GM12875 (cell line): ENCODE data around the gene C17orf75.

Experiments used
- H3K4me3 ChIP-seq: one replicate; pipeline ENCODE4 v1.5.1; 2011; ENCODE audit warnings: low read depth, low read length, control low read depth
- TF ChIP-seq, protein P1 (sequence below): IDR thresholded peaks from 2 replicates; pipeline ENCODE4 v1.5.1; 2011; ENCODE audit warnings: low read depth, mild to moderate bottlenecking, control low read depth, inconsistent platforms, low read length, moderate library complexity, borderline replicate concordance; ENCODE audit not compliant: insufficient read depth

Gene C17orf75

DNA sequence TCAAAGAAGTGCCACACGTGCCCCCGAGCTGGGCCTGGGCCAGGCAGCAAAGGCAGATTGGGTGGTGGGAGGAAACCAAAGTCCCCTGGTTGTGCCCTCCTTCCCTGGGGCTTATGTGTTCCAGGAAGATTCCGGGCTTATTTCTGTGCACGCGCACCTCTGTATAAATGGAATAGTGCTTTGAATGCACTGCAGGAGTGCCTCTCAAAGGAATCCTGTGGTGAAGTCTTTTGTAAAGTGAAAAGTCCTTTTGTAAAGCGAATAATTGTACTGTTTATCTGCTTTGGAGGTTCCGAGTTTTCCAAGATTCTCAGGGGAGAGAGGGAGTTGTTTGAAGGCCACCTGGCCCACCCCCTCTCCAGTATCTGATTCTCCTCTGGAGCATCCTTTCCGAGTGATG lies 26.8 kb downstream of the C17orf75 start:
- TF ChIP-seq, protein P1, sequence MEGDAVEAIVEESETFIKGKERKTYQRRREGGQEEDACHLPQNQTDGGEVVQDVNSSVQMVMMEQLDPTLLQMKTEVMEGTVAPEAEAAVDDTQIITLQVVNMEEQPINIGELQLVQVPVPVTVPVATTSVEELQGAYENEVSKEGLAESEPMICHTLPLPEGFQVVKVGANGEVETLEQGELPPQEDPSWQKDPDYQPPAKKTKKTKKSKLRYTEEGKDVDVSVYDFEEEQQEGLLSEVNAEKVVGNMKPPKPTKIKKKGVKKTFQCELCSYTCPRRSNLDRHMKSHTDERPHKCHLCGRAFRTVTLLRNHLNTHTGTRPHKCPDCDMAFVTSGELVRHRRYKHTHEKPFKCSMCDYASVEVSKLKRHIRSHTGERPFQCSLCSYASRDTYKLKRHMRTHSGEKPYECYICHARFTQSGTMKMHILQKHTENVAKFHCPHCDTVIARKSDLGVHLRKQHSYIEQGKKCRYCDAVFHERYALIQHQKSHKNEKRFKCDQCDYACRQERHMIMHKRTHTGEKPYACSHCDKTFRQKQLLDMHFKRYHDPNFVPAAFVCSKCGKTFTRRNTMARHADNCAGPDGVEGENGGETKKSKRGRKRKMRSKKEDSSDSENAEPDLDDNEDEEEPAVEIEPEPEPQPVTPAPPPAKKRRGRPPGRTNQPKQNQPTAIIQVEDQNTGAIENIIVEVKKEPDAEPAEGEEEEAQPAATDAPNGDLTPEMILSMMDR: no peak
- H3K4me3 ChIP-seq: no peak overlapping the region

DNA sequence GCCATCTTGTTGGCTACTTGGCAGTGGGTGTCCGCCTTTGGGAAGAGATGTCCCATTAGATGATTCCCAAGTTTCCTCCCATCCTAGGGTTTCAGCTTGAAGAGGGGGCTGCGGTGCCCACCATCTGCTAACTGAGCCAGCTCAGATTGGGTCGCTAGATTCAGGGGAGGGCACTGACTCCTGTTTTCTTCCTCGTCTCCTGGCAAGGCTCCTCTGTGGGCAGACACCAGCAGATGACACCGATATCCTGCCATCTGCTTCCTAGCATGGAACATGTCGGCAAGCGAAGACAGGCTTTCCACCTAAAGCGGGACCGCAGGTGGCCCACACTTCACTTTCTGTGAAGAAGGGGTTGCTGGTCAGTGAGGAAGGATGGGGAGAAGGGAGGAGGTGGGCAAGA lies 27.3 kb downstream of the C17orf75 start:
- TF ChIP-seq, protein P1: no peak
- no peak overlapping the region for H3K4me3 ChIP-seq

DNA sequence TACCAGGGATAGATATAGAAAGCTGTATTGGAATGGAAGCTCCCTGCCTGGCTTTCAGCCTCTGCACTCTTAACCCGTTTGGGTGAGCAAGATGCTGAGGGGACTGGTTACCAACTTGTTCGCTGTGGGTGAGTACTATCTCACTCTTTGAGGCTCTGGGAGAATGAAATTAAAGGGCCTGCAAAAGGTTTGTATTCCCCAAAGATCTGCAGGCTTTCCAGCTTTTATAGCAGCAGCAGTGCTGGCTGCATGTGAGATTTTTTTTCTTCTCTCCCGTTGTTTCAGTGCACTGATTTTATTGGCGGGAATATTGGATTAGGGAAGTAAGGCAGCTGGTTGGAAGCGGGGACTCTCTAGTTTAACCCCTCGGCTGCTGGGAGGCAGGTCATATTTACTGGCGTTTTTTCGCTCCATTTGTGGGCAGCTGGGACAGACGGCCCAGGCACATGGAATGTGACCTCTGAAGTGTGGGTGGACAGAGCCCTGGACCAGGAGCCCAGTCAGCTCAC lies 30.9 kb downstream of the C17orf75 start:
- TF ChIP-seq, protein P1: no peak
- no peak overlapping the region for H3K4me3 ChIP-seq

DNA sequence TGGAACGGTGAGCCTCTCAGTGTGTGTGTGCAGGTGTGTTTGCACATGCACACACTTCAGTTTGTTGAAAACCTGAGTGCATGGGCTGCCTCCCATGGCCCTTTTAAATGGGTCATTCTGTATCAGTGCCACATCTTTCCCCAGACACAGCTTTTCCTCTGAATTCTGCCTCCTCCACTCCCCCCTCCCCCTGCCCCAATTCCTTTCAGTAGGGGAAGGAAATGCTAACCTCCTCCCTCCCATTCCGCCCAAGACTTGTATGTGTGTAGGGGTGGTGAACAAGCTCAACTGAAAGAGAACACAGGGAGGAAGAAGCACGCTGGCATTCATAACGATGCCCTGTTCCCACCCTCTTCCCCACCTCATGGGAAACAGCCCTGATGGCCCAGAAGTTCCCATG lies 34.3 kb downstream of the C17orf75 start:
- no peak overlapping the region for H3K4me3 ChIP-seq
- TF ChIP-seq, protein P1: no peak

DNA sequence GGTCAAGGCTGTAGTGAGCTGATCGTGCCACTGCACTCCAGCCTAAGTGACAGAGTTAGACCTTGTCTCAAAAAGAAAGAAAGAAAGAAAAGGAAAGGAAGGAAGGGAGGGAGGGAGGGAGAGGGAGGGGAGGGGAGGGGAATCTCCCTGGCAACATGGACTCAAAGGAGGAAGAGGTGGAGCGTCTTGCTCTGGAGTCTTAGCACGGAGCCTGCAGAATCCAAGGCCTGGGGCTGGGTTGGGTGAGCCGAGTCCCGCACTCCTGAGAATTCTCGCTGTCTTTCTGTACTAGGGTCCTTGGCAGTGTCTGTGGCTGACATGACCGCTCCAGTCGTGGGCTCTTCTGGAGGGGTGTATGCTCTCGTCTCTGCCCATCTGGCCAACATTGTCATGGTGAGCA lies 36.9 kb downstream of the C17orf75 start:
- no peak overlapping the region for H3K4me3 ChIP-seq
- TF ChIP-seq, protein P1: no peak

DNA sequence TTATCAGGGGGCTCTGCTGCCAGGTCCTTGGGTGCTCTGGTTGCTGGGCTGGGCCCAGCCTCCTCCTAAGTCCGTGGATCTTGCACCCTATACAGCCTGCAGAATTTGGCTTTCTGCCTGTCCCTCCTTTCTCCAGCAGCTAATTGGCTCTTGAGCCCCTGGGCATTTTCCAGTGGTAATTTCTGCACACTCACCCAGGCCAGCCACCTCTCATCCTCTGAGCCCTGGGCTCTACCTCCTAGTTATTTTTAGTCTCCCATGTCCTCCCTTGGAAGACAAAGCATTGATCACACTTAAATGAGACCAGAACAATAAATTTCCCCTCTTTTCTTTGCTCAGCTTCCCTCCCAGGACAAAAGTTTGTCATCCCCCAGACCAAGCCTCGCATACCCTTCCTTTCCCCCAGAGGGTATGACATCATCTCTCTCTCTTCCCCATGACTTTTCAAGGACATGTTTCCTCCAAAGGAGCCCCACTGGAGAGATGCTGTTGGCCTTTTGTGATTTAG lies 38.1 kb downstream of the C17orf75 start:
- no peak overlapping the region for H3K4me3 ChIP-seq
- TF ChIP-seq, protein P1: no peak

DNA sequence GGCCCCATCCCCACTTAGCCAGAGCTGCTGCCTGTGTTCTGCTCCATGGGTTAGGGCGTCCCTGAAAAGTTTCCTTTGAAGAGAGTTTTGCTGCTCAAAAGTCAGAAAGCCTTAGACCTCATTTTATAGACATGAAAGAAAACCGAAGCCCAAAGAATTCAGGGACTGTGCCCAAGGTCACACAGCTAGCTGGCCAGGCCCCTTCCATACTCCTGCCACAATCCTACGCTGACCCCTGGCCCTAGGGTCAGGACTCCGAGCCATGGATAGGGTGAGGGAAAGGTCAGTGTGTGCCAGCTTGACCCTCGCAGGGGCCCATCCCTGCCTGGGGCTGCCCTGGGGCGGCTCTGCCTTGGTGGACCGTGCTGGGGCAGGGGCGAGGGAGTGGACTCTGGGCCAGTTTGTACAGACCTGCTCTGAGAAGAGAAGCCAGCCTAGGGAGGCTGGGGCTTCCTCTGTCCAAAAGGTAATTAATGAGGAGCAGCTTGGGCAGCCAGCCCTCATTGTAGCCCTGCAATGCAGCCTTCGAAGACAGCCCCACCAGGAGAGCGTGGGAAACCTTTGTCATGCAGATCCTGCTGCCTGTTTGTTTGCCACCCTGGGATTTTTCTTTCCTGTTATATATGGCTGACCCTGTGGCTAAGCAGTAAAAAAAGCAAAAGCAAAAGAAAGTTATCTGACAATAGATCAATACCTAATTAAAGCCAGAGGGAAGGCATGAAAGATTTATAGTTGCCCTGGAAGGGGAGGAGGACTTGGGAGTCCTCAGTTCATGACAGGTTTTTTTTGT lies 38.9 kb downstream of the C17orf75 start:
- TF ChIP-seq, protein P1: no peak
- H3K4me3 ChIP-seq: no peak overlapping the region
